ENCODE data around the gene GPR107.

GPR107 gene

DNA sequence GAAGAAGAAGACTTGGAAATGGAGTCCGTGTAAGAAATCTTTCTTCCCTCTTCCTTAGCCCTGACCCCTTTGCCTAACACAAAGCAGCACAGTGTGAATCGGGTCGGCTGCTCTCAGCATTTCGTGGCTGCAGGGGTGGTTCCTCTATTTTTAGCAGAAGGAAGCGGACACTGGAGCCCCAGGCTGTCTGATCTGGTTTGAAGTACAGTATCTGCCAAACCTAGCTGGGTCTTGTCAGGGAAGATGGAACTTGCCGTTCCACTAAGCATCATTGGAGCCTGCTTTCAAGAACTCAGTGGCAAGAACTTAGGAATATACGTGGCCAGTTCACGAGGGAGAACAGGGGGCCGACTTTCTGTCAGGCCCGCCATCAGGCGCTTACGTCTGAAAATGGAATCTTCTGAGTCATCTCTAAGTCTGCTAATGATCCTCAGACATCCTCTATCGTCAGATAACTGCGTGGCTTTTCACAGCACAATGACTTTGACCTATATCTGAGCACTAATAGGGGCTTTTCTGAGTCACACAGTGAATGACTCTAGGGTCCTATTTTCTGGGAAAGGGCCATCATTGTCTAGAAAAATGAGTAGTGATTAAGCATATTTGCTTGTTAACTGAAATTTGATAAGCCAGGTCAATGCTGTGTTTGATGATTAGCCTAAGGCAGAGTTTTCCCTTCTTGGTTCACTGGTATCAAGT lies 75.2 kb downstream of the GPR107 start:
- peaks cover 48% of the 10 kb centered on the region for H3K36me3 ChIP-seq
- no peaks in the 10 kb centered on the region for H3K27me3 ChIP-seq (ENCODE audit: insufficient read depth, low read depth, severe bottlenecking)
- TF ChIP-seq, protein P1, sequence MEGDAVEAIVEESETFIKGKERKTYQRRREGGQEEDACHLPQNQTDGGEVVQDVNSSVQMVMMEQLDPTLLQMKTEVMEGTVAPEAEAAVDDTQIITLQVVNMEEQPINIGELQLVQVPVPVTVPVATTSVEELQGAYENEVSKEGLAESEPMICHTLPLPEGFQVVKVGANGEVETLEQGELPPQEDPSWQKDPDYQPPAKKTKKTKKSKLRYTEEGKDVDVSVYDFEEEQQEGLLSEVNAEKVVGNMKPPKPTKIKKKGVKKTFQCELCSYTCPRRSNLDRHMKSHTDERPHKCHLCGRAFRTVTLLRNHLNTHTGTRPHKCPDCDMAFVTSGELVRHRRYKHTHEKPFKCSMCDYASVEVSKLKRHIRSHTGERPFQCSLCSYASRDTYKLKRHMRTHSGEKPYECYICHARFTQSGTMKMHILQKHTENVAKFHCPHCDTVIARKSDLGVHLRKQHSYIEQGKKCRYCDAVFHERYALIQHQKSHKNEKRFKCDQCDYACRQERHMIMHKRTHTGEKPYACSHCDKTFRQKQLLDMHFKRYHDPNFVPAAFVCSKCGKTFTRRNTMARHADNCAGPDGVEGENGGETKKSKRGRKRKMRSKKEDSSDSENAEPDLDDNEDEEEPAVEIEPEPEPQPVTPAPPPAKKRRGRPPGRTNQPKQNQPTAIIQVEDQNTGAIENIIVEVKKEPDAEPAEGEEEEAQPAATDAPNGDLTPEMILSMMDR (IDR thresholded peaks at IDR 0.05; ENCODE audit: low read depth, low read length): no peak
- H3K27ac ChIP-seq: no peak overlapping the region
- DNase-seq: no peak
- no peak overlapping the region for H3K4me3 ChIP-seq (ENCODE audit: low read depth, low read length)
- no peaks in the 10 kb centered on the region for H3K9me3 ChIP-seq (ENCODE audit: severe bottlenecking)

DNA sequence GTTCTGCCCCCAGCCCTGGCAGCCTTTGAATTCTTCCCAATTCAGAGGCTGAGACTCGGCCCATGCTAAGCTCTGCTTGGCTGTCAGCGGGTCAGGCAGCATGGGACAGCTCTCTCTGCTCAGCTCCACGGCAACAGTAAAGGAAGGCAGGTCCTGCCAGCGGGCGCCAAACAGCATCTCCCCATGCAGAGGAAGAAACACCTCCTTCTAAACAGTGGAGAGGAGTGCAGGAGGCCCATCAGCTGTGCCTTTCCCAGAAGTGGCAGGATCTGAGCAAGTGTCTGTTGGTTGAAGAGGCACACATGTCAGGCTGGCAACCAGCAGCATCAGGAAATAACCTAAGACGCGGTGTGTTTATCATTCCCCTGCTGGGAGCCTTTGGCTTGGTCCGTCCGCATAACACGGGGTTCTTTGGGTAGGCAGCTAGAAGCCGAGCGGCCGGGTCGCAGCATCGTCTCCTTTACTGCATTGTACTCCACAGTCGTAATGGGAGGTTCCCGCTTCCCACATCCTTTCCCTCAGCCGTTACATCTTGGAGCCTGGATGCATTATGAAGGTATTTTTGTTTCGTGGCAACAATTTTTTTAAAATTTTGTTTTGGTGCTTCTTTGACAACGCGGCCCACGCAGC lies 75.8 kb downstream of the GPR107 start:
- no peak overlapping the region for H3K27ac ChIP-seq
- TF ChIP-seq, protein P1 (IDR thresholded peaks at IDR 0.05; ENCODE audit: low read depth, low read length): no peak
- H3K4me3 ChIP-seq (ENCODE audit: low read depth, low read length): no peak overlapping the region
- no peaks in the 10 kb centered on the region for H3K9me3 ChIP-seq (ENCODE audit: severe bottlenecking)
- peaks cover 41% of the 10 kb centered on the region for H3K36me3 ChIP-seq
- no peak for DNase-seq
- no peaks in the 10 kb centered on the region for H3K27me3 ChIP-seq (ENCODE audit: insufficient read depth, low read depth, severe bottlenecking)

DNA sequence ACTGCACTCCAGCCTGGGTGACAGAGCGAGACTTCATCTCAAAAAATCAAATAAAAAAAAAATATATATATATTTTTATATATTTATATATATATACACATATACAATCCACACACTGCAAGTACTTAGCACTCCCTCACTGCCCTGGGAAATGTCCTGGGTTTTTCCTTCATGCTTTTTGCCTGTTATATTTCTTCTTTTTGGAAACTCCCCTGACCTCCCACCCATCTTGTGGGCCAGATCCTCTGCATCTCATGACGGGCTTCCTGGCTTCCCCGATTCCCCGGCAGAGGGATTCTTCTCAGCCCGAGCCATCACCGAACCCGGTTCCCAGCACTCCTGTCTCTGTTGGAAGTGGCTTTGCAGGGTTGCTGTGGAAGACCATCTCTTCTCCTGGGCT lies 79.0 kb downstream of the GPR107 start:
- H3K4me3 ChIP-seq (ENCODE audit: low read depth, low read length): no peak overlapping the region
- no peak for DNase-seq
- no peak overlapping the region for H3K27ac ChIP-seq
- H3K27me3 ChIP-seq (ENCODE audit: insufficient read depth, low read depth, severe bottlenecking): no peaks in the 10 kb centered on the region
- no peaks in the 10 kb centered on the region for H3K9me3 ChIP-seq (ENCODE audit: severe bottlenecking)
- TF ChIP-seq, protein P1 (IDR thresholded peaks at IDR 0.05; ENCODE audit: low read depth, low read length): no peak
- peaks cover 42% of the 10 kb centered on the region for H3K36me3 ChIP-seq

DNA sequence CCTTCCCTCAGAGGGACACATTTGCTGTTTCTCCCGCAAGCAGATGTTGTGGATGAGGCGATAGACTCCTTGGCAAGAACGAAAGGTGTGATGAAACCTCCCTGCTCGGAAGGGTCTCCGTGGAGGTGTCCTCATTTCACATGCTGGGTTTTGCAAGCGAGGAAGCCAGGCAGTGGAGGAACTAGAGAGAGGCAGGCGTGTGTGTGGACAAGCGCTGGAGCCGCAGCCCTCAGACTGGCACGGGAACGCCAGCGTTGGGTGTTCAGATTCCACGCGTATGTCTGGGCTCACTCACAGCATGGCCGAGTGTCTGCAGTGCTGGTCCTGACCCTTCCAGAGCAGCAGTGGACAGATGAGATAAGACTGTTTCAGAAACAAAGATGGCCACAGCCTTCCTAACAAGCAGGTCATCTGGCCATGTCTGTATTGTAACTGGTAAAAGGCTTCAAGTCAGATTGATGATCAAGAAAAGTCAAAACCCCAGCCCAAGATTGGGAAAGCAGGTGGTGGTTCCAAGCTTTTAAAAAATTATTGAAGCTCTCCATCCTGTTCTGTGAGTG lies 83.5 kb downstream of the GPR107 start:
- Histone ChIP-seq H3K27ac (no peak overlapping the region; the same call in 1 of the 2 replicates), H3K27me3 (ENCODE audit: insufficient read depth, low read depth, severe bottlenecking) (no peaks in the 10 kb centered on the region), H3K9me3 (ENCODE audit: severe bottlenecking) (no peaks in the 10 kb centered on the region), H3K36me3 (peaks cover 11% of the 10 kb centered on the region; the same call in 1 of the 2 replicates), H3K4me3 (ENCODE audit: low read depth, low read length) (no peak overlapping the region)
- no peak for DNase-seq
- TF ChIP-seq, protein P1 (IDR thresholded peaks at IDR 0.05; ENCODE audit: low read depth, low read length): no peak

DNA sequence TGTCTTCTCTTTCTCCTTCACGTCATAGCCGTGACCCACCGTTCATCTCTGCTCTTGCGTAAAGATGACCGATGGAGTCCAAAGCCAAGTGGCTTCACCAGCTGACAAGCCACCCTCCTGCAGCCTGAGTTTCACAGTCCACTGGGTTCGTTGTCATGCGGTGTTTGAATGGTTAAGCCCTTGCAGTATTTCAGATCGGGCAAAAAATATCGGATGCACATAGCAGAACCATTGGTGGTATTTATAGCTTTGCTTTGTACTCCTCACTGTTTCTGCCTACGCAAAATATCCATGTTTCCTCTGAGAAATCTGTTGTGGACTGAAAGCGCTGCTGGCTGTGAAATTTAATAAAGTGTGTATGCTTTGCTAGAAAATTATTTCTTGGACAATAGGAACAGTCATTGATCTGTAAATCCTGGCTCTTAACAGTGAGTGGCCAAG lies 84.0 kb downstream of the GPR107 start:
- Histone ChIP-seq H3K4me3 (ENCODE audit: low read depth, low read length) (no peak overlapping the region), H3K36me3 (peaks cover 11% of the 10 kb centered on the region; the same call in 1 of the 2 replicates), H3K27me3 (ENCODE audit: insufficient read depth, low read depth, severe bottlenecking) (no peaks in the 10 kb centered on the region), H3K27ac (peak overlapping the region; percentile 61), H3K9me3 (ENCODE audit: severe bottlenecking) (no peaks in the 10 kb centered on the region)
- TF ChIP-seq, protein P1 (IDR thresholded peaks at IDR 0.05; ENCODE audit: low read depth, low read length): no peak
- DNase-seq: no peak
